GM12875 (cell line): ENCODE measurements around the gene PTPRM.

Experiments
- H3K4me3 ChIP-seq: one replicate; pipeline ENCODE4 v1.5.1; 2011; ENCODE audit warnings: low read depth, low read length, control low read depth
- CTCF ChIP-seq: IDR thresholded peaks from 2 replicates; pipeline ENCODE4 v1.5.1; 2011; ENCODE audit warnings: low read depth, mild to moderate bottlenecking, control low read depth, inconsistent platforms, low read length, moderate library complexity, borderline replicate concordance; ENCODE audit not compliant: insufficient read depth

The PTPRM gene

GRCh38 chr18:8272254-8272653 lies 705.1 kb downstream of the PTPRM start:
- TF ChIP-seq CTCF: no peak
- no peak overlapping the region for H3K4me3 ChIP-seq

- TF ChIP-seq CTCF: no peak
Measured at GRCh38 chr18:8274370-8274769, 707.3 kb downstream of the PTPRM start.

GRCh38 chr18:8276406-8276805 lies 709.3 kb downstream of the PTPRM start:
- no peak for TF ChIP-seq CTCF
- H3K4me3 ChIP-seq: no peak overlapping the region

More at GRCh38 chr18:8274370-8274769, 707.3 kb downstream of the PTPRM start:
- H3K4me3 ChIP-seq: no peak overlapping the region

GRCh38 chr18:8277270-8277669 lies 710.2 kb downstream of the PTPRM start:
- no peak for TF ChIP-seq CTCF

GRCh38 chr18:8279346-8279745 lies 712.2 kb downstream of the PTPRM start:
- no peak overlapping the region for H3K4me3 ChIP-seq
- TF ChIP-seq CTCF: no peak

More at GRCh38 chr18:8277270-8277669, 710.2 kb downstream of the PTPRM start:
- H3K4me3 ChIP-seq: no peak overlapping the region

- no peak overlapping the region for H3K4me3 ChIP-seq
- no peak for TF ChIP-seq CTCF
Measured at GRCh38 chr18:8279781-8280330, 712.7 kb downstream of the PTPRM start.

GRCh38 chr18:8283891-8284585 lies 716.9 kb downstream of the PTPRM start:
- TF ChIP-seq CTCF: no peak
- no peak overlapping the region for H3K4me3 ChIP-seq
